ENCODE data around the gene OAS2.

OAS2 gene

GRCh38 chr12:112963227-112963861 lies 15.0 kb upstream of the OAS2 start:
- Histone ChIP-seq H3K4me2 (ENCODE audit: low read length) (no peak overlapping the region), H3K9me3 (ENCODE audit: insufficient read depth, low read depth, low read length) (peaks cover 5% of the 10 kb centered on the region), H3K14ac (ENCODE audit: low read length) (no peak overlapping the region), H3K4me3 (ENCODE audit: low read depth, low read length) (no peak overlapping the region), H3K27me3 (ENCODE audit: insufficient read depth, low read length) (no peaks in the 10 kb centered on the region), H2AK5ac (ENCODE audit: low read length) (no peak overlapping the region), H4K12ac (ENCODE audit: low read depth, low read length) (no peak overlapping the region), H4K8ac (ENCODE audit: low read depth, low read length) (no peak overlapping the region), H3K18ac (ENCODE audit: low read length) (no peak overlapping the region), H3K79me2 (ENCODE audit: control insufficient read depth, insufficient read depth, low read length, poor library complexity) (no peaks in the 10 kb centered on the region), H2BK120ac (ENCODE audit: insufficient read depth, low read length, poor library complexity) (no peak overlapping the region), H2BK12ac (ENCODE audit: low read length) (no peak overlapping the region), H2AFZ (ENCODE audit: insufficient read depth, low read length, poor library complexity) (no peak overlapping the region), H3K4ac (ENCODE audit: low read depth, low read length) (no peak overlapping the region), H3K36me3 (ENCODE audit: control insufficient read depth in 1 of 2, insufficient read depth in 2 of 2, low read length in 2 of 2) (no peaks in the 10 kb centered on the region), H3K27ac (ENCODE audit: low read depth, low read length) (no peak overlapping the region), H3K23ac (ENCODE audit: low read length) (no peak overlapping the region), H2BK5ac (ENCODE audit: low read depth, low read length, poor library complexity) (no peak overlapping the region), H4K91ac (ENCODE audit: low read depth, low read length) (no peak overlapping the region), H3K79me1 (ENCODE audit: low read length) (no peaks in the 10 kb centered on the region), H3K4me1 (ENCODE audit: control insufficient read depth in 1 of 2, insufficient read depth in 2 of 2, low read length in 2 of 2) (no peaks in the 10 kb centered on the region), H3K9ac (ENCODE audit: low read length) (no peak overlapping the region)
- DNase-seq = no peak
- no CpG with 5 or more reads among the region's 14 CpGs for WGBS (ENCODE audit: extremely low coverage, insufficient coverage, insufficient read length)

DNA sequence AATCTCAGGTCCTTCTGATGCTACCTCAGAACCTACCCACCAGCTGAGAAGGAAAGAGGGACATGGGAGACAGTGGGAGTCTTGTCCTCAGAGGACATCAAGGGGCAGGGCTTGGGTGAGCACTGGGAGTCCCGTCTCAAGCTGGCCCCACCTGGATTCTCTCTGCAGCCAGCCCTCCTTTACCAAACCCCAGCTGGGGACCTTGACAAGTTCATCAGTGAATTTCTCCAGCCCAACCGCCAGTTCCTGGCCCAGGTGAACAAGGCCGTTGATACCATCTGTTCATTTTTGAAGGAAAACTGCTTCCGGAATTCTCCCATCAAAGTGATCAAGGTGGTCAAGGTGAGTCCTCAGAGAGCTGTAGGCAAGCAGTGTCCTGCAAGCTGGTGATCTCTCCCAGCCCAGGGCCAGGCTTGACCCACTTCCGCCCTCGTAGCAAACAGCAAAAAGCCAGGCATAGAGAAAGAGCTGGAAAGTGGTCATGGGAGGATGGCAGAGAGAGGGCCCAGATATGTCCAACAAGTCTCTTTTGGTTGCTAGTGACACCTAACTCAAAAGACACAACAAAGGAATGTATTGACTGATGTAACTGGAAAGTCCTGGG lies 14.2 kb upstream of the OAS2 start:
- H3K9me3 ChIP-seq (ENCODE audit: insufficient read depth, low read depth, low read length) = peaks cover 3% of the 10 kb centered on the region
- H2AK5ac ChIP-seq (ENCODE audit: low read length) = no peak overlapping the region
- no peaks in the 10 kb centered on the region for H3K4me1 ChIP-seq (ENCODE audit: control insufficient read depth in 1 of 2, insufficient read depth in 2 of 2, low read length in 2 of 2)
- H4K91ac ChIP-seq (ENCODE audit: low read depth, low read length) = no peak overlapping the region
- H3K4me3 ChIP-seq (ENCODE audit: low read depth, low read length) = no peak overlapping the region
- no peak overlapping the region for H3K23ac ChIP-seq (ENCODE audit: low read length)
- H3K79me2 ChIP-seq (ENCODE audit: control insufficient read depth, insufficient read depth, low read length, poor library complexity) = no peaks in the 10 kb centered on the region
- no peaks in the 10 kb centered on the region for H3K36me3 ChIP-seq (ENCODE audit: control insufficient read depth in 1 of 2, insufficient read depth in 2 of 2, low read length in 2 of 2)
- H3K4me2 ChIP-seq (ENCODE audit: low read length) = no peak overlapping the region
- no peaks in the 10 kb centered on the region for H3K79me1 ChIP-seq (ENCODE audit: low read length)
- H3K9ac ChIP-seq (ENCODE audit: low read length) = no peak overlapping the region
- no peak overlapping the region for H3K27ac ChIP-seq (ENCODE audit: low read depth, low read length)
- no peak overlapping the region for H3K18ac ChIP-seq (ENCODE audit: low read length)
- no peak overlapping the region for H4K12ac ChIP-seq (ENCODE audit: low read depth, low read length)
- no peak overlapping the region for H4K8ac ChIP-seq (ENCODE audit: low read depth, low read length)
- no peak for DNase-seq
- H2AFZ ChIP-seq (ENCODE audit: insufficient read depth, low read length, poor library complexity) = no peak overlapping the region
- H2BK12ac ChIP-seq (ENCODE audit: low read length) = no peak overlapping the region
- H3K14ac ChIP-seq (ENCODE audit: low read length) = no peak overlapping the region
- no peak overlapping the region for H3K4ac ChIP-seq (ENCODE audit: low read depth, low read length)
- WGBS (ENCODE audit: extremely low coverage, insufficient coverage, insufficient read length) = no CpG with 5 or more reads among the region's 6 CpGs
- H2BK5ac ChIP-seq (ENCODE audit: low read depth, low read length, poor library complexity) = no peak overlapping the region
- H3K27me3 ChIP-seq (ENCODE audit: insufficient read depth, low read length) = no peaks in the 10 kb centered on the region
- no peak overlapping the region for H2BK120ac ChIP-seq (ENCODE audit: insufficient read depth, low read length, poor library complexity)

DNA sequence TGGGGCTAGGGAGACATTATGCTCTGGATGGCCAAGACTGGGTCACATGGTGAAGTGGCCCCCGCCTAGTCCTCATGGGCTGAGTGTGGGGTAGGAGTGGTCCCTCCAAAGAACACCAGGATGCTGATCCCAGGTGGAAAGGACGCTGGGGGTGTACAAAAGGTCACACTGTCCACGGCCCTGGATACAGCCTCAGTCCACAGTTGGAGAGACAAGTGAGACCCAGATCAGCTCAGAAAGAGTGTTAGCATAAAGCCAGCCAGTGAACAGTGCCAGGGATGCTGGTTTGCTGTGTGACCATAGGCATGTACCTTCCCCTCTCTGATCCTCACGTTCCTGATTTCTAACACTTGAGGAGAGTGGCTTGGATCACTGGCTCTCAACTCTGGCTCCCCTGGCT lies 13.4 kb upstream of the OAS2 start:
- Histone ChIP-seq H3K4me1 (ENCODE audit: control insufficient read depth in 1 of 2, insufficient read depth in 2 of 2, low read length in 2 of 2) (no peaks in the 10 kb centered on the region), H3K27me3 (ENCODE audit: insufficient read depth, low read length) (no peaks in the 10 kb centered on the region), H2BK120ac (ENCODE audit: insufficient read depth, low read length, poor library complexity) (no peak overlapping the region), H3K23ac (ENCODE audit: low read length) (no peak overlapping the region), H2BK5ac (ENCODE audit: low read depth, low read length, poor library complexity) (no peak overlapping the region), H3K36me3 (ENCODE audit: control insufficient read depth in 1 of 2, insufficient read depth in 2 of 2, low read length in 2 of 2) (no peaks in the 10 kb centered on the region), H3K4me3 (ENCODE audit: low read depth, low read length) (no peak overlapping the region), H3K27ac (ENCODE audit: low read depth, low read length) (no peak overlapping the region), H3K79me2 (ENCODE audit: control insufficient read depth, insufficient read depth, low read length, poor library complexity) (no peaks in the 10 kb centered on the region), H3K18ac (ENCODE audit: low read length) (no peak overlapping the region), H3K9me3 (ENCODE audit: insufficient read depth, low read depth, low read length) (peaks cover 3% of the 10 kb centered on the region), H4K91ac (ENCODE audit: low read depth, low read length) (no peak overlapping the region), H4K8ac (ENCODE audit: low read depth, low read length) (no peak overlapping the region), H2AFZ (ENCODE audit: insufficient read depth, low read length, poor library complexity) (no peak overlapping the region), H3K4ac (ENCODE audit: low read depth, low read length) (no peak overlapping the region), H2AK5ac (ENCODE audit: low read length) (no peak overlapping the region), H3K79me1 (ENCODE audit: low read length) (no peaks in the 10 kb centered on the region), H3K14ac (ENCODE audit: low read length) (no peak overlapping the region), H4K12ac (ENCODE audit: low read depth, low read length) (no peak overlapping the region), H3K9ac (ENCODE audit: low read length) (no peak overlapping the region), H3K4me2 (ENCODE audit: low read length) (no peak overlapping the region), H2BK12ac (ENCODE audit: low read length) (no peak overlapping the region)
- DNase-seq = no peak
- no CpG with 5 or more reads among the region's 4 CpGs for WGBS (ENCODE audit: extremely low coverage, insufficient coverage, insufficient read length)

DNA sequence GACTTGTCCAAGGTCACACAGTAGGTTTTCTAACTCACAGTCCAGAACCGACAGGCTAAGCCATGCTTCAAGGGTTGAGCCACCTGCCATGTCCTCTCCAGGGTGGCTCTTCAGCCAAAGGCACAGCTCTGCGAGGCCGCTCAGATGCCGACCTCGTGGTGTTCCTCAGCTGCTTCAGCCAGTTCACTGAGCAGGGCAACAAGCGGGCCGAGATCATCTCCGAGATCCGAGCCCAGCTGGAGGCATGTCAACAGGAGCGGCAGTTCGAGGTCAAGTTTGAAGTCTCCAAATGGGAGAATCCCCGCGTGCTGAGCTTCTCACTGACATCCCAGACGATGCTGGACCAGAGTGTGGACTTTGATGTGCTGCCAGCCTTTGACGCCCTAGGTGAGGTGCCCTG lies 12.7 kb upstream of the OAS2 start:
- no peaks in the 10 kb centered on the region for H3K79me2 ChIP-seq (ENCODE audit: control insufficient read depth, insufficient read depth, low read length, poor library complexity)
- H3K4me3 ChIP-seq (ENCODE audit: low read depth, low read length) = no peak overlapping the region
- no peak overlapping the region for H2BK120ac ChIP-seq (ENCODE audit: insufficient read depth, low read length, poor library complexity)
- H2BK5ac ChIP-seq (ENCODE audit: low read depth, low read length, poor library complexity) = no peak overlapping the region
- H3K4ac ChIP-seq (ENCODE audit: low read depth, low read length) = no peak overlapping the region
- H2BK12ac ChIP-seq (ENCODE audit: low read length) = no peak overlapping the region
- DNase-seq = no peak
- no peak overlapping the region for H3K9ac ChIP-seq (ENCODE audit: low read length)
- H3K14ac ChIP-seq (ENCODE audit: low read length) = no peak overlapping the region
- no peaks in the 10 kb centered on the region for H3K36me3 ChIP-seq (ENCODE audit: control insufficient read depth in 1 of 2, insufficient read depth in 2 of 2, low read length in 2 of 2)
- H3K4me1 ChIP-seq (ENCODE audit: control insufficient read depth in 1 of 2, insufficient read depth in 2 of 2, low read length in 2 of 2) = no peaks in the 10 kb centered on the region
- H3K18ac ChIP-seq (ENCODE audit: low read length) = no peak overlapping the region
- WGBS (ENCODE audit: extremely low coverage, insufficient coverage, insufficient read length) = no CpG with 5 or more reads among the region's 15 CpGs
- no peaks in the 10 kb centered on the region for H3K27me3 ChIP-seq (ENCODE audit: insufficient read depth, low read length)
- no peak overlapping the region for H4K91ac ChIP-seq (ENCODE audit: low read depth, low read length)
- H3K23ac ChIP-seq (ENCODE audit: low read length) = no peak overlapping the region
- H3K4me2 ChIP-seq (ENCODE audit: low read length) = no peak overlapping the region
- H3K27ac ChIP-seq (ENCODE audit: low read depth, low read length) = no peak overlapping the region
- no peak overlapping the region for H2AFZ ChIP-seq (ENCODE audit: insufficient read depth, low read length, poor library complexity)
- no peak overlapping the region for H4K12ac ChIP-seq (ENCODE audit: low read depth, low read length)
- no peak overlapping the region for H2AK5ac ChIP-seq (ENCODE audit: low read length)
- peaks cover 3% of the 10 kb centered on the region for H3K9me3 ChIP-seq (ENCODE audit: insufficient read depth, low read depth, low read length)
- H4K8ac ChIP-seq (ENCODE audit: low read depth, low read length) = no peak overlapping the region
- no peaks in the 10 kb centered on the region for H3K79me1 ChIP-seq (ENCODE audit: low read length)

Measured in trophoblast cell (in vitro differentiated cells and primary cell).